GM18873 (cell line): Measurements from ENCODE around the gene NINJ1.

Source experiments
- ATAC-seq: cut with Tn5 transposase; IDR thresholded peaks from one replicate; pipeline ENCODE4 v1.9.1; 2021; ENCODE audit warnings: mild to moderate bottlenecking, moderate library complexity, moderate number of reproducible peaks; ENCODE audit not compliant: unreplicated experiment, low FRiP score

NINJ1 gene

DNA sequence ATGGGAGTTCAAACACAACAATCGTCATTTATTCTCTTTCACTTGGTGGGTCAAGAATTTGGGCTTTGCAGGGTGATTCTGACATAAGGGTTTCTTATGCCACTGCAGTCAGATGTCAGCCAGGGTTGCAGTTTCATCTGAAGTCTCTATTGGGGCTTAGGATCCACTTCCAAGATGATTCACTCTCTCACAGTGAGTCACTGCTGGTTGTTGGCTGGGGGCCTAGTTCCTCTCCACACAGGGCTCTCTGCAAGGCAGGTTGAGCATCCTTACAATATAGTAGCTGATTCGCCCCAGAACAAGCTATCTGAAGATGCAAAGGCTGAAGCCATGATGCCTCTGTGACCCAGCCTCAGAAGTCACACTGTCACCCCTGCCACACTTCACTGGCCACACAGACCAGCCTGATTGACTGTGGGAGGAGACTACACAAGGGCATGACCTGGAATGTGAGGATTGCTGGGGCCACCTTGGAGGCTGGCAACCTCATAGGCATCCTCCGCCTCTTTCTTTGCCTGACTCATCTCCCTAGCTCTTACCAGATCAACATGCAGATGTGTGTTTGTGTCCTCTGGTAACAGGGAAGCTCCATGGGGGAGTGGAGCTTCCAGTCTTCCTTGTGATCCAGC, 42.5 kb downstream of the NINJ1 start:
- no peak for ATAC-seq

DNA sequence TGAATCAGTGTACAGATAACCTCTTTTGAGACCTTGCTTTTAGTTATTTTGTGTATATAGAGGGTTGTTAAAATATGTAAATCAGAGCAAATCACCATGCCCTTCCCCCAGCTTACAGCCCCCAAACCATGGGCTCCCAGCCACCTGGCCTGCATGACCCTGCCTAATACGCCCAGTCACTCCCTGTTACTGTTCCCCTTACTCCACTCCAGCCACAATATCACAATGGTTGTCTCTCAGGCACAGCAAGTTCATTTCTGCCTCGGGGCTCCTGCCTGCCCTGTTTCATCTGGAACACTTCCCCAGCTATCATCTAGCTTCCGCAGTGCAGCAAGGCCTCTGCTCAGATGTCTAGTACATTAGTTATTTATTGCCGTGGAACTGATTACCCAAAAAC, 43.0 kb downstream of the NINJ1 start:
- no peak for ATAC-seq

DNA sequence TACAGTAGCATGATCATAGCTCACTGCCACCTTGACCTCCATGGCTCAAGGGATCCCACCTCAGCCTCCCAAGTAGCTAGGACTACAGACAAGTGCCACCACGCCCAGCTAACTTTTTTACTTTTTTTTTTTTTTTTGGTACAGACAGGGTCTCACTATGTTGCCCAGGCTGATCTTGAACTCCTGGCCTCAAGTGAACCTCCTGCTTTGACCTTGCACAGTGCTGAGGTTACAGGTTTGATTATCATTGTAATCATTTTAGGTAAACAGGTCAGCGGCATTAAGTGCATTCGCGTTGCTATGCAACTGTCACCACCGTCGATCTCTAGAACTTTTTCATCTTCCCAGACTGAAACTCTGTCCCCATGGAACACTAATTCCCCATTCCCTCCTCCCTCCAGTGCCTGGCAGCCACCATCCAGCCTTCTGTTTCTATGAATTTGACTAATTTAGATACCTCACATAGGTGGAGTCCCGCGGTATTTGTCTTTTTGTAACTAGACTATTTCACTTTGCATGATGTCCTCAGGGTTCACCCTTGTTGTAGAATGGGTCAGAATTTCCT, 43.9 kb downstream of the NINJ1 start:
- ATAC-seq, result no peak

DNA sequence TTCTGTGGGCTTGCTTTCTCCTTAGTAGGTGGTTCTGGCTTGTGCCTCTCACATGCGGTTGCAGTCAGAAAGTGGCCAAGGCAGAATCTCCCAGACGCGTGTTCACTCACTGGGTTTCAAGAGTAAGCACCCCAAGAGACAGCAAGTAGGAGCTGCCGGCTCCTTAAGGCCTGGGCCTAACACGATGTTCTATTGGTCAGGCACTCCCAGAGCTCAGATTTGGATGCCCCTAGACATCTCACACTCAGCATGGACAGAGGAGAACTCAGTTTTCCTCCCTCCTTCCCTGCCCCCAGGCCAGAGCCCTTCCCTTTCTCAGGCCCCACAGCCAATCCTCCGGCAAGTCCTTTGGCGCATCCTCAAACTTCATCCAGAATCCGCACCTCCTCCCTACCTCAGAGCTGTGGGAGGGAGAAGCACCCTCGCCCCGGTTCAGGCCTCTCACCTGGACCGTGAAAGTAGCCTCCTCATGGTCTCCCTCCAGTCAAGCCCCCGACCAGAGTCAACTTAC, 44.5 kb downstream of the NINJ1 start:
- ATAC-seq, result no peak

DNA sequence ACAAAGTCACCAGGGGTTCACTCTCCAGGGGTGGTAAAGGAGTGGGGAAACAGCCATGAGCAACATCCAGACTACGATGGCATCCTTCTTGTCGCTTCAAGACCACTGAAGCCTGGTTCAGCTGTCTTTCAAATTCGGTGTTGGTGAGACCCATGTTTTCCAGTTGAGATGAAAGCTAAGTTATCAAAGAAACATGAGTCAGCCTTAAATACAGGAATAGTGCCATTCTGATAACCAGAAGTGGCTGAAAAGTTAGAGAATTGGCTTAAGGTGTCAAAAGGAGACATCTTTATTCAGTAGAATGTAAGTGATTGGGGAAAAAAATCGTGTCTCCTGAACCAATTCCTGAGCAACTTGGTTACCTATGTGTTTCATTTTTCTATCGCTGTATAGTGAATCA, 45.0 kb downstream of the NINJ1 start:
- ATAC-seq, result no peak

DNA sequence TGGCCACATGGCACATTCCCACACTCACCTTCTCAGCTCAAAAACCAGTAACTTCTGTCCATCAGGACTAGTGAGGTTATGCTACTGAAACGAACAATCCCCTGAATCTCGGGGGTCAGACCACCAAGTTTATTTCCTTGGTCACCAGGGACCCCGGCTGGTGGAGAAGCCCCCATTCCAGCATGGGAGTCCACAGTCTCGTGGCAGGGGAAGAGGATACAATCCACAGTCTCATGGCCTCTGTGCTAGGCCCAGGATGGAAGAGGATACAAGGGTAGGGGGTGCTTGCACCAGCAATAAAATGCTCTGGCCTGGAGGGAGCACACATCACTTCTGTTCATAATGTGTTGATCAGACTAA, 45.4 kb downstream of the NINJ1 start:
- no peak for ATAC-seq

DNA sequence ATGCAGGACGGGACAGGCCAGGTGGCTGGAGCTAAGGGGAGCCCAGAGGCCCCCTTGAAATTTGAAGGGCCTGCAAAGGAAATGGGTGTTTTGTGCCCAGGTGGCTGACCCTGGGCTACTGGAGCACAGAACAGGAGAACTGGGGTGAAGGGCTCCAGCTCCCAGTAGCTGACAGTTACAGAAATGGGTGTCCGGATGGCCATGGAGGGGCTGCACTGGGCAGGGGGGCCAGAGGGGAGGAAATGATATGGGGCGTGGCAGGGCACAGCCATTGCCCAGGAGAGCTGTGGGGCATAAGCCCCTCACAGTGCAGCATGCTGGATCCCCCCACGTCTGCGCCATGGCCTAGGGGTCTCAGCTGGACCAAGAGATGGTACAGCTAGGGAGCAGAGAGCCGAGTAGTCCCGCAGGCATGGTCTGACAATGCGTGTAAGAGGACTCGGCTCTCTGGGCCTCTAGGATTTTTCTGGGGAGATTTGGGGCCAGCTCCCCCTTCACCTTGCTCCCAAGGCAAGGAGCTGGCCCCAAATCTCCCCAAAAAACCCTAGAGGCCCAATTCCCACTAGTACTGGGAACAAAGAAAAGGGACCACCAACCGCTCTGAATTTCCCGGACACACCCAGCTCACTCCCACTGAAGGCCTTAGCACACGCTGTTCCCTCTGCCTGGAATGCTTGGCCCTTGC, 45.9 kb downstream of the NINJ1 start:
- no peak for ATAC-seq

DNA sequence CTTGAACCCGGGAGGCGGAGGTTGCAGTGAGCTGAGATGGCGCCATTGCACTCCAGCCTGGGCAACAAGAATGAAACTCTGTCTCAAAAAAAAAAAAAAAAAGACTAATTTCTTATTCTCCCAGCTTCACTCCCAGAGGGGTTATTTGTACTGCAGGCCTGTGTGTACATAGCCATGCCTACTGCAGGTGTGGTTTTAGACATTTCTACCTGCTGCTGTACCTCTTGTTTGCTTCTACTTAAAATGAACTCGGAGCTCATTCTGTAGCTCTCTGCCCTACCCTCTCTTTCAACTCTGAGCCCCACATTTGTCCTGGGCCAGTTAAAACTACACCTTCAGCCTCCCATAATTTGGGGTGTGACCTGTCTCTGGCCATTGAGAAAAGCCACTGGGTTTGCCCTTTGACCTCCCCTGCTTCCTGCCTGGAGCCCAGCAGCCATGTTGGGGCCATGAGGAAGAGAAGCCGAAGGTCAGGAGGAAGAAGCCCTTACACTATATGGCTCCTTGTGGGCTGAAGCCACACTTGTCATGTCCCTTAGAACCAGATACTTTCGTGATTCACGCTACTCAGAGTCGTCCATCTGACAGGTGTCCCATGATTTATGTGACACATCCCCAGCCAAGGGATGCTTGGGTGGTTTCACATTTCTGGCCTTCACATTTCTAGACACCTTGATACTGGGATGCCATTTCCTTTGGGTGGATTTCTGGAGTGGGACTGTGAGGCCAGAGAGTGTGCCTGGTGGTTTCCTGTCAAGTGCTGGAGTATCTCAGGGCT, 47.4 kb downstream of the NINJ1 start:
- ATAC-seq, result no peak

DNA sequence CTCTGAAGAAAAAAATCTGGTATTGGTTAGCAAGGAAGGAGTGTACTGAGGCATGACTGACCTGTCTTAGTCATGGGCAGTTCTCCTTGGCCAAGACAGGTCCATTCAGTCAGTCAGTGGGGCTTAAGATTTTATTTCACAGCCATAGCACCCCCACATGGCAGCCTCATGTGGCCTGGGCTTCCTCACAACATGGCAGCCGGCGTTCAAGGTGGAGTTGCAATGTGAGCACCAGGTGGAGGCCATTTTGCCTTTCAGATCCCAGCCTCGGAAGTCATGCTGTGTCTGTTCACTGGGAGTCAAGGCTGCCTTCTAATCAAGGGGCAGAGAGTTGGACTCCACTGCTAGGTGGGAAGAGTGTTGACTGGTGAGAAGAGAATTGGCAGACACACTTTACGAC, 48.4 kb downstream of the NINJ1 start:
- ATAC-seq, result no peak

DNA sequence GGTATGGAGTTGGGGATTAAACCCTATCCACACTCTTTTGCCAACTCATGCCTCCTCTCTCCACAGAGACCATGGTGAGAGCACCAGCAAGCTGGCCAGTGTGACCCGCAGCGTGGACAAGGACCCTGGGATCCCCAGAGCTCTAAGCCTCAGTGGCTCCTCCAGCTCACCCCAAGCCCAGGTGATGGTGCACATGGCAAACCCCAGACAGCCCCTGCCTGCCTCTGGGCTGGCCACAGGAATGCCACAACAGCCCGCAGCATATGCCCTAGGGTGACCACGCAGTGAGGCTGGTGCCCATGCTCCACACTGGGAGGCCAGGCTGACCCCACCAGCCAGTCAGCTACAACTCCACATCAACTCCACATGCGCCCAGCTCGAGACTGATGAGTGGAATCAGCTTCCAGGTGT, 49.6 kb downstream of the NINJ1 start:
- ATAC-seq, result no peak

DNA sequence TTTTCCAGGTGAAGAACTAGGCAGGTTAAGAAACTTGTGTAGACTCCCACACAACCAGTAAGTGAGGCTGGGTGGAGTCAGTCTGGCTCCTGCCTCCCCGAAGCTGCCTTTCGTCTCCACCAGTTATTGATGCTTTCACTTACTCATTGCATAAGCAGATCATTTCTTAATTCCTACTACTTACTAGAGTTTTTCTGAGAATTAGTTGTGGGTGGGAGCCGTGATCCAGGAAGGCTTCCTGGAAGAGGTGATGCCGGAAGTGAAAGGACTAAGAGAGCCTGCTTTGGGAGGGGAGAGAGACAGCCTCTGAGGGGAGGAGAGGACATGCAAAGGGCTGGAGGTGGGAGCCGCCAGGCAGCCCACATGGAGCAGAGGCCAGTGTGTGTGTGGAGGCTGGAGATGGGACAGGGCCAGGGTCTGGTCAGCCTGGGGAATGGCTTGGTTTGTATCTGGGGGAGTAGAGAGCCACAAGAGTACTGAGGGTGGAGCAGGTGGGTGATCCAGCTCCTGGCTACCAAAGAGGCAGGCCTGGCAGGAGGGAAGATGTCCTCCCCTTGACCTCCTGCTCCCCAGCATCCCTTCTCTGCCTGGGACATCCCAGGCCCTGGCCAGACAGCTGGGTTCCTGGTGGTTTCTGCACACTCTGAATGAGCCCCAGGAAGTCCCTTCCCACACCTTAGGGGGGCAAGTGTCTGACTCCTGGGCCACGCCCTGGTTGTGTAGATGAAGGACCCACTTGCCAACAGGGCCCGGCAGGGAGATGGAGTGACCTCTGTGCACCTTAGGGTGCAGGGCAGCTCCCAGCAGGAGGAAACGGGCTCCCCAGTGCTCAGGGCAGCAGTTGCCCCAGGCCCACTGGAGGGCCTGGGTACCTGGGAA, 50.2 kb downstream of the NINJ1 start:
- no peak for ATAC-seq

DNA sequence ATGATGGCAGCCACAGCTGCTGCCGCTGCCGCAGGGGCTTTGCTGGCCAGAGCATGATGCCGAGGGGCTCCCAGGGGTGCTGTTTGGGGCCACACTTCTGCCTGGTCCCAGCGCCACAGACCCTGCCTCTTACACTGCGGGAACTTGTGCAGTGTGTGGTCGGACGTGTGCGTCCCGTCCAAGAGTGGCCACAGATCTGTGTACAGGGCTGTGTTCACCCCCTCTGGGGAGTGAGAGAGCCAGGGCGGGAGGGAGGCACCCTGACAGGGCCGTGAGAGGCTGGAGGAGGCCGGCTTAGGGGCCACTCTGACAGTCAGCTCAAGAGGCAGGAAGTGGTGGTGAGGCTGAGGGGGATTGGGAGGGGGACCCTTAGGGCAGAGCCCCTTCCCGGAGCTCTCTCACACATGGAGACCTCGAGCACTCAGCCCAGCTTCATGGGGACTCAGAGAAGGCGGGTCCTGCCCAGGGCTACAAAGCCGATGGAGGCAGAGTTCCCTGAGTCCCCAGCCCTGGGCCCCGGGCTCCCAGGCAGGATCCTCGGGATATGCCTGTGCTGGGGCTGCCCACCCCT, 51.1 kb downstream of the NINJ1 start:
- ATAC-seq, result no peak

DNA sequence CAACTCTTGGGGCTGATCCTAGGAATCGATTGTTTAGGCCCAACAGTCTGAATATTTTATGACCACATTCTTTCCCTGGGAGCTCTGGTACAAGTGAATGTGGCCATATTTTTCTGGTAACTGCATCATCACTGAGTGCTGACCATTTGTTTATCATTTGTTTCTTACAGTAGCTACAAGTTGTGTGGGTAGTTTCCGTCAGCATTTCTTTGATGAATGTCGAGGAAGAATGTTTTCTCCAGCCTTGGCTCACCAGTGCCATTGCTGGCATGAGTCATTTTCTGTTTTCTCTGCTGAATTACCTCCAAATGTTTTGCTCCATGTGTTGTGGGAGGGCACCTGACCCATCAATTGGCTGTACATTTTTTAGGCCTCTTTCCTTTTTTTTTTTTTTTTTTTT, 52.1 kb downstream of the NINJ1 start:
- ATAC-seq, result no peak

DNA sequence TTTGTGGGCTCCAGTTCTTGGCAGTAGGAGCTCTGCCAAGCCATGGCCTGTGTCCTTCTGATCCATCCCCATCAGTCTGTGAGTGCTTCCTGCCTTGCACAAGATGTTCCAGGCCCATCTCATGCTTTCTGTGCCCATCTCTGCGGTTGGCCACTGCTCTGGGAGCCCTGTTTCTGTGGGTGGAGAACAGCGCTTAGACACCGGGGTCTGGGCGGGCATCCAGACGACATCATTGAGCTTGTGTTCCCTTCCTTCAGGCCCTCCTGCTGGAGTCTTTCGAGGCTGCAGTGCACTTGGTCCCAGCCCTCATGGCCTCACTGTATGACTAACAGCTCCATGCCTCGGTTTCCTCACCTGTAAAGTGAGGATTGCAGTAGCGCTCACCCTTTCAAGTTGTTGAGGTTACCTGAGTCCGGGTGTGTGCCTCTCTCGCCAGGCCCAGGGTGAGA, 52.9 kb downstream of the NINJ1 start:
- no peak for ATAC-seq

DNA sequence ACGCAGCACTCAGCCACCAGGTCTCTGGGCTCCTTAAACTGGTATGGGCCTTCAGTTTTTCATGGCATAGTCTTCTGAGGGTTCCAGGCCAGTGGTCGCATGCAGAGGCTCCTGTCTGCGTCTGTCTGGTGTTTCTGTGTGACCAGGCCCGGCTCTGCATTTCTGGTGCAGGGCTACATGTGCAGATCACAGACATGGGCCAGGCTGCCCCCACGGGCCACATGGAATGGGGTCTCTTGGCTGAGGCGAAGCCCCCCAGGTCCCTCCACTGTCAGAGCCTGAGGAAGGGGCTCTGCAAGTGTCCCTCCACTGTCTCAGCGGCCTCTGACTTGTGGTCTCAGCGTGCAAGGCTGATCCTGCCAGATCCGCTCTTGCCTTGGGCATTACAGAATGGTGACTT, 53.6 kb downstream of the NINJ1 start:
- no peak for ATAC-seq

DNA sequence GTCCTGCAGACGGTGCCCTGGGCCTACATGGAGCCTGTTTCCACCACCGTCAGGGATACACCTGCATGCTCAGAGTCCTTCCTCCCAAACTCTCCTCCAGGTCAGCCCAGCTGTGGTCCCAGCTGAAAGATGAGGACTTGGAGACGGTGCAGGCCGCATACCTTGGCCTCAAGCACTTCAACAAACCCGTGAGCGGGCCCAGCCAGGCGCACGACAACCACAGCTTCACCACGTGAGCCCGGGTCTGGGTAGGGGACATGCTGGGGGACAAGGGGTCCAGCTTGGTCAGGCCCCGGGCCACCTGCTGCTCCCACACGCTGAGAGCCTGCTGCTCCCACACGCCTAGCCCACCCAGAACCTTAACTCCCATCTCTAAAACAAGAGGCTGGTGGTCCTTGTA, 54.7 kb downstream of the NINJ1 start:
- no peak for ATAC-seq

DNA sequence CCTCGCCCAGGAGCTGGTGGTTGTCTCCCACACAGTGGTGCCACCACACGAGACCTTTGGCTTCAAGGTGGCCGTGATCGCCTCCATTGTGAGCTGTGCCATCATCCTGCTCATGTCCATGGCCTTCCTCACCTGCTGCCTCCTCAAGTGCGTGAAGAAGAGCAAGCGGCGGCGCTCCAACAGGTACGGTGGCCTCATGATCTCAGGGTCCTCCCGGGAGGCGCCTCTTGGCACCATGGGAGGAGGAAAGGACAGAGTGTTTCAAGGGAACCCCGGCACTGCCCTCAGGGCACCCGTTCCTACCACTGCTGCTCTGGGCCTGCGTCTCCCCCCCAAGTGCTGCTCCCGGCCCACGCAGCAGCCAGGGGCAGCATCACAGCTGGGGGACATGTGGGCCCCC, 56.2 kb downstream of the NINJ1 start:
- no peak for ATAC-seq

DNA sequence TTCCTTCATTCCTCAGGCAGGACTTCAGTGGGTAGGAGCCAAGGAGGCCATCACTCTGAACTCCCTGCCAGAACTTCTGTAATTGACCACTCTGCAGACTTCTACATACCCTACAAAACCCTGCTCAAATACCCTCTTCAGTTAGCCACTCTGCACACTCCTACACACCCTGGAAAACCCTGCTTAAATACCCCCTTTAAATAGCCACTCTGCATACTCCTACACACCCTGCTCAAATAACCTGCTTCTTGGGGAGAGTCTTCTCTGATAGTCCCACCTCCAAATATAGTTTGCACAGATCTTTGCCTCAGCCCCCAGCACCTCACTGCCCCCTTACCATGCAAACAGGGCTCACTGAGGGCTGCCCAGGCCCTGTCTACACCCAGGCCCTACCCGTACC, 56.7 kb downstream of the NINJ1 start:
- ATAC-seq, result no peak

DNA sequence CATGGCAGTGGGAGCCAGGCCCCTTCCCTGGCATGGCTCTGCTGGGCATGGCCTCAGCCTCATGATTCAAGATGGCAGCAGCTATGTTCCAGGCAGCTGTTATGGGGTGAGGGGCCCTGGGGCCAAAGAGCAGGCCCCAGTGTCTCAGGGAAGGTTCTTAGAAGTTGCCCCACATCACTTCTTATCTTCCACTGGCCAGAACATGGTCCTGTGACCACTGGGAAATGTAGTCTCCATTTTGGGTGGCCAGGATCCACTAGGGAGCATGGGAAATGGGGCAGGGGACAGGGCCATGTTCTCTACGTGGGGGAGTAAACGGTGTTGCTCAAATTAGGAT, 57.3 kb downstream of the NINJ1 start:
- ATAC-seq, result no peak
